NCI-H748 treated with DMSO at 0.1 percent for 48 hours (cell line): ENCODE results near the gene TCF25.
"Not testable (repeated sequence)": the region's sequence is repeated elsewhere in the genome, so short reads cannot be mapped to it uniquely, and the experiment has no call there.

Source experiments
- DNase-seq: peaks from one replicate; lab custom pipeline; 2025; lab: John Stamatoyannopoulos, UW

Gene TCF25

DNA sequence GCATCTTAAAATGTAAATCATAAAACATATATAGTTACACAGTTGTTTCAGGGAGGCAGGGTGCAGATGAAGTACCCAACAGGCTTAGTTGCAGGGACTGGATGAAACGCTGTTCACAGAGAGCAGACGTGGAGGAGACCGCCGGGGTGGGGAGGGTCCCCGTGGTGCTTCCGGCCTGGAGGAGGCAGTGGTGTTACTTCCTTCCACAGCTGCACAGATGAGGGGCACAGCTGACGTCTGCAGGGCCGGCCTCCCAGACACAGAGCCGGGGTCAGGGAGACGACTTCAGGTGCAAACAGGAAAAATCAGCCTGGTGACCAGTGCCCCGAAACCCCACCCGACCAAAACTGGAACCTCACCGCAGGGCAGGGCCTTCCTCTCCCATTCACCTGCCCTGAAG is 28.0 kb upstream of the TCF25 start:
- no peak for DNase-seq

DNA sequence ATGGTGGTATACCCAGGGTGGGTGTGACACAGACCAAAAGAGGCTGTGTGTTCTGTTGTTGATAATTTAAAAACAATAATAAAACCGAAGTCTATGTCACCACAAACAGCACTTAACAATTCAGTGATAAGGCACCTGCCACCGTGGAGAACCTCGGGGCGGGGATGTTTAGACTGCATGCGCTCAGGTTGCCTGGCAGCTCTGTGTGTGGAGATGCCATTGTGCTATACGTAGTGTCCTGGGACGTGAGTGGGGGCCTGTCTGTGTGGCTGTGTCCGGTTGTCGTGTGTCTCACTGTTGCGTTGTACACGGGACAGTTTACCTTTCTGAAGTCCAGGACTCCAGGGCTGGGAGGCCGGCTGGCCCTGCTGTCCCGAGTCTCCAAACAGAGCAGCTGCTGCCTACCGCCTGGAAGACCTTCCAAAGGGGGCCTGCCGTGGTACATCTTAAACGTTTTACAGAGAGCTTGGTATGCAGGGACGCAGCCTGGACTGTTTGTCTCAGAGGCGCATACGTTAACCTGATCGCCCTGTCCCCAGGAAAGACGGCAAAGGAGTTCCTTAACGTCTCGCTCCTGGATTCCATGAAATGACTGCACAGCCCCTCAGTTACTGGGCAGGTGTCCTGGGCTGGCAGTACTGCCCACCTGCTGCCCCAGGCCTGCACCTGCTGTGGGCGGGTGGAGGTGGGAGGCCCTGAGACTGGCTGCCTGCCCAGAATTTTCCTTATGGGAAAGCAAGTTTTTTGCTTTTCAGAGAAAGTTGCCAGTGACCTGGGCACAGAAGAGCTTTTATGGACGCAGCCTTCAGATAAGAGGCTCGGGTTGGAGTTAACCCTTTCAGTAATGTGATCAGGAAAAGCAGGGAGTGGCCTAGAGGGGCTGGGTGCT is 26.1 kb upstream of the TCF25 start:
- no peak for DNase-seq

DNA sequence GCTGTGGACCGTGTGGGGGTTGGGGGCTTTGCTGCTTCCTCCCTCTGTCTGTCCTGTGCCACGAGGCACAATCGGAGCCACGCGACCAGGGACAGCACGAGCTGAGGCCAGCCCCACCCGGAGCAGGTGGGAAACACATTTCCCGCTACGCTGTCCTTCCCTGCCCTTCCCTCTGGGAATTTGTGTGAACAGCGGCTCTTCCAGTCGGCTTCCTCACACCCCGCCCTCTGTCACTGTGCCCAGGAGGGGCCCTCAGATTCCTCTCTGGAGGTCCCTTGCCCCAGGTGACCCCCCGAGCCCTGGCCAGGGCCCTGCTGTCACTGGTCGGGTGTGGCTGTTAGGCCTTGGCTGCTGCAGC is 25.5 kb upstream of the TCF25 start:
- DNase-seq, result no peak

DNA sequence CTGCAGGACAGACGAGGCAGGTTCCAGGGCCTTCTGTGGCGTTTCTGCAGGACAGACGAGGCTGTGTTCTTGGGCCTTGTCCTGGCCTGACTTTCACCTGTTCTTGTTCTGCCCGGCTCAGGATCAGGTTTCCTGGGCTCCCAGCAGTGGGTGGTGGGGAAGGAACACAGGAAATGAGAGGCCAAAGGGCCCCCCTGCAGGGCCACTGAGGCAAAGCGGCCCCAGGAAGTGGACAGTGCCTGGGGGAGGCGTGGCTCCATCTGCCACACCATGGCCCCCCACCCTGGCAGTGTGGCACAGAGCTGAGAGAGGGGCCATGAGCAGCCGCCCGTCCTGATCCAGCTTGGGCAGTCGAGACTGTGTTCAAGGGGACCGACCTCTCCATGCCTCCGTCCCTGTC is 24.4 kb upstream of the TCF25 start:
- no peak for DNase-seq

DNA sequence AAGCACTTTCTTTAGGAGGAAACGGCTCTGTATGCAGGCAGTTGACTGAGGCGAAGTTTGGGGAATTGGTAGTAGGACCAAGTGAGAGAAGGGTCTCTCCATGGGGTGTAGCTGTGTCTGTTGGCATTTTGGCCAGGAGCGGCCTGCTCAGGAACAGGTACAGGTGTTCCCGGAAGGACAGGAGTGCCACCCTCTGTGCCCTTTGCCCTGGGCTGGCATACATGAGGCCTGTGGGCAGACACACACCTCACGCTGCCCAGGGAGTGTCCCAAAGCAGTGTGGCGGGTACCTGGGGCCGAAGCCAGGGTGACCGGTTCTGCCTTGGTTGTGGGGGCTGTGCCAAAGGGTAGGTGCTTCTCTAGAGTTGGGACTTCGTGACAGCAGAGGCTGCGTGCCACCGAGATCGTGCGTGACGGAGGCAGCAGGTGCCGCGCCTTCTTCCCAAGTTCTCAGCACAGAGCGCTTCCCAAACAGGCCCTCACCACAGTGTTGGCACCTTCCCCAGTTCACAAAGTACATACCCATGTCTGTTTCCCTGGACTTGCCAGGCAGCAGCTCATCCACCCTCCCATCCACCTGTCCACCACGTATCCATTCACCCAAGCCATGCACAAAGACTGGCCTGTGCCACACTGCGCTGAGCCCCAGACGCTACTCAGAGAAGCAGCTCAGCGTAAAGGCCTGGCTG is 19.9 kb upstream of the TCF25 start:
- DNase-seq, result no peak

DNA sequence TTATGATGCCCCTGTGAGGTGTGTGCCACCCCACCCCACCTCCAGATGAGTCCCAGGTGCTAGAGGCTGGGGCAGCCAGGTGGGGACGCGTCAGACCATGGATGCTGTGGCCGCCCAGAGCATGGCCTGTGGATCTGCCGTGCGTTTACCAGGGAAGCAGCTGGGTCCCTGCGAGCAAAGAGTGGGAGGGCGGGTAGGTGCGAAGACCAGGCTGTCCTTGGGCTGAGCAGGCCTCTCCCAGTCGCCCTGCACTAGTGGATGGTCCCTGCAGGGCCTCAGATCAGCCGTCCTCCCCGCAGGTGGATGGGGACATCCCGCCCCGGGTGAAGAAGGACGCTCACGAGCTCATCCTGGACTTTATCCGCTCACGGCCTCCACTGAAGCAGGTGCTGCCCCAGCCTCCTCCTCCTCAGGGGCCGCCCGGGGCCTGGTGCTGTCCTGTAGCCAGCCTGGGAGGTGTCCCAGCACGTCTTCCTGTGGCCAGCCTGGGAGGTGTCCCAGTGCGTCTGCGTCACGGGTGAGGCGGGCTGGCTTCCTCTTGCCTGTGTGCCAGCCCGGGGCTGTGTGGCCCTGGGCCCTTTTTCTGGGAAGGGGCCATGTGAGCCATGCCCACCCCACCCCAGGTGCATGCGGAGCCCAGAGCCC is 18.0 kb upstream of the TCF25 start:
- no peak for DNase-seq

DNA sequence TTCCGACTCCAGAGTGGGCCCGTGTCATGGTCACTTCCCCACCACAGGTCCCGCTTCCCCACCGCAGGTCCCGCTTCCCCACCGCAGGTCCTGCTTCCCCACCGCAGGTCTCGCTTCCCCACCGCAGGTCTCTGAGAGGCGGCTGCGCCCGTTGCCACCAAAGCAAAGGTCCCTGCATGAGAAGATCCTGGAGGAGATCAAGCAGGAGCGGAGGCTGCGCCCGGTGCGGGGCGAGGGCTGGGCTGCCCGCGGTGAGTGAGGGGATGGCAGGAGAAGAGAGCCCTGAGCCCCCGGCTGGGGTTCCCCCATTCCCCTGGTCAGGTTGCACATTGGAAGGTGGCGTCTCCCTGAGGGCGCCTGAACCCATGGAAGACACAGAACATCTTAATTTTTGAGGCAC is 17.4 kb upstream of the TCF25 start:
- DNase-seq, result no peak

DNA sequence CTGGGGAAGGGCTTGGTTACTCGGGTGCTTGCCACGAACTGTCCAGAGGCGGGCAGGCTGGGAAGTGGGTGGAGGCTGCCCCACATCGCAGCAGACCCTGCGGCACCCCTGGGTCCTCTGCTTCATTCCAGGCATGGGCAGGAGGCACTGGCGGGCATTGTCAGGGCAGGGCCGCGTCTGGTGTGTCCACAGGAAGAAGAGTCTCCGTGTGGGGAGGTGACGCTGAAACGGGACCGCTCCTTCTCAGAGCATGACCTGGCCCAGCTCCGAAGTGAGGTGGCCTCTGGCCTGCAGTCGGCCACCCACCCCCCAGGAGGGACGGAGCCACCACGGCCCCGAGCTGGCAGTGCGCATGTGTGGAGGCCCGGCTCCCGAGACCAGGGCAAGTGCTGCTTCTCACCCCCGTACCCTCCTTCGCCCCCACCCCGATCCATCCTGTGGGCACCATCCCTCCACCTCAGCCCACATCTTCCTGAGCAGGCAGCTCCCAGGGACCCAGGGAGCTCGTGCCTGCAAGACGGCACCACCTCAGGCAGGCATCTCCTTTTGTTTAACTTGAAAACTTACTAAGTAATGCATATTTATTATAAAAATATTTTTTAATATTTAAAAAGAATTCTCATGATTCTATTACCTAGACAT is 14.3 kb upstream of the TCF25 start:
- no peak for DNase-seq

DNA sequence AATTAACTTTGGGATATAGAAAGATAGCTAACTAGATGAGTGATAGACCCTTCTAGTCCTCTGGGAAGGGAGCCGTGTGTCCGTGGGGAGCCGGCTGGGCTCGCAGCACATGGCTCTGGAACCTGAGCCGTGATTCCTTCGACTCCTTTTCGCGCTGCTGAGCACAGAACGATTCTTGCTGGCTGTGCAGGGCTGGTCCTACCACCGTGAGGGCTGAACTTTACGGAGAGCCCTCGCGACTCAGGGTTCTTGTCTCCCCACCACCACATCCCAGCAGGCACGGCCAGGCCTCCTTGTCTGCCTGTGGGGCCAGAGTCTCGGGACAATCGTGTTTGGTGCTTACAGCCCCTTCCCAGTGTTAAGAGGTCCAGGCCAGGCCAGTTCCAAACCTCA is 13.8 kb upstream of the TCF25 start:
- DNase-seq, result no peak

DNA sequence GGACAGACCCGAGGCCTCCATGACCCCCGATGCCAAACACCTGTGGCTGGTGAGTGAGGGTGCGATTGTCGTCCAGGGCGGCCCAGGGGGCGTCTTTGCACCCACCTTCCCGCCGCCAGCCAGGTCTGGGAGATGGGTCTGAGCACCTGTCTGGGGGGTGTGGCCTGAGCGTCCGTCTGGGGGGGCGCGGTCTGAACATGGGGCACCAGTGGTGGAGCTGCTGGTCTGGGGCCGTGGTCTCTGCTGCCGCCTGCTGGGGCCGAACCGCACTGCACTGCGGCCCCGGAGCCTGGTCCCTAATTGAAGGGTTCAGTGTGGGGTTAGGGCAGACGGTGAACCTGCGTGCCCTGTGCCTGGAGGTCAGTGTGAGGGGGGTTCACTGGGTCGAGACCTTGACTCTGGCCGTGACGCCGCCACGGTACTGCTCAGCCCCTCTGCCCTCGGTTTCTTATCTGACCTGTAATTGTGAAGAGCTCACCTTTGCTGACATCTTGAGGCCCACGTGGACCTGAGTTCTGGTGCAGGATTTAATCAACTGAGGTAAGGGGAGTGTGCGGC is 12.6 kb upstream of the TCF25 start:
- DNase-seq, result peak; percentile 6

DNA sequence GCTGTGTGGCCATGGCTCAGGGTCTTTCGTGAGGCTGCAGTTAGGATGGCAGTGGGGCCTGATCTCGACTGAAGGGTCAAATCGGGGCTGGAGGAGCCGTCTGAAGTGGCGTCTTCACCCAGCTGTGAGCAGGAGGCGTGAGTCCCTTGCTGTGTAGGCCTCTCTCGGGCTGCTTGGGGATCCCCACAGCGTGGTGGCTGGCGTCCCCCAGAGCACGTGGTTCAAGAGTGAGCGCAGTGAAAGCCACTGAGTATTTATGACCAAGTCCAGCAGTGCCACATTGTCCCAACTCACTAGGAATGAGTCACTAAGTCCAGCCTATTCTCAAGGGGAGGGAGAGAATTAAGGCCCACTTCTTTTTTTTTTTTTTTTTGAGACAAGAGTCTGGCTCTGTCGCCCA is 11.7 kb upstream of the TCF25 start:
- no peak for DNase-seq

DNA sequence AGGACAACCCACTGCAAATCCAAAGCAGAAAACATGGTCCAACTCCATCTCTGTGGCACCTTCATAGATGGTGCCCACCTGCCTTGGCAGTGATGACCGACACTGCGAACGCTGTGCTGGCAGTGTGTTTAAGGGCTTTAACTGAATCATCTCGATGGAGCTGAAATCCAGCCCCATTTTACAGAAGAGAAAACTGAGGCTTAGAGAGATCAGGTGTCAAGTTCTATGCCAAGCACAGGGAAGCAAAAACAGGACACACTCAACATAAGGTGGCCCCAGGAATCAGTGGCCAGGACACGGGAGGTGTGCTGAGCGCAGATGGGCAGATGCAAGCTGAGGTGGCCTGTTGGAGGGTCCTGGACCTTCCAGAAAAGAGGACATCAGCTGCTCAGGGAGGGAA is 10.7 kb upstream of the TCF25 start:
- no peak for DNase-seq

DNA sequence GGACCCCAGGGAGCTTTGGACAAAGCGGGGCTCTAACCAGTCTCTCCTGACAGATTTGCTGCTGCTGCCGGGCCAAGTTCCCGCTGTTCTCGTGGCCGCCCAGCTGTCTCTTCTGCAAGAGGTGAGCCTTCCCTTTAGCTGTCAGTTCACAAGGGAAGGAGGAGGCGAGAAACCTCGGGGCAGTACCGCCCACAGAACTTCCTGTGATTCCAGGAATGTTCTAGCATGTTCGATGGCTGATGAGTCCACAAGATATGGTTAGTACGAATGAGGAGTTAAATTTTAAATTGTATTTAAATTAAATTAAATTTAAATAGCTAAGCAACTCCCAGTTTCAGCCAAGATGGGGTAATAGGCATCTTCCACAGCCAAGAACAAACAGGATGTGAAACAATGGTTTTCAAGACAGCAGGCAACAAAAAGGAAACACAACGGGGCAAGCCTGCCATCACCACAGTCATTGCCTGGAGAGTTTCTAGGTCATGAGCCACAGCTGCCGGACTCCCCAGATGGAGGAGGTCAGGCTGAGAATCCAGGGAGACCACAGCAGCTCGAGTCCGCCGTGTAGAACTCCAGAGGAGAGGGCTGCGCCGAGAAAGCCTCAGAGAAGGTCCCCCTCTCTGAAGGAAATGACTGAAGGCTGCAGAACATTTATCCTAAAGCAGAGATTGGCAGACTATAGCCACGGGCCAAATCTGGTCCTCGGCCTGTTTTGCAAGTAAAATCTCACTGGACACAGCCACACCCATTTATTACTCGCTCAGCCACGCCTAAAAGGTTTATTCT is 9.5 kb upstream of the TCF25 start:
- no peak for DNase-seq

DNA sequence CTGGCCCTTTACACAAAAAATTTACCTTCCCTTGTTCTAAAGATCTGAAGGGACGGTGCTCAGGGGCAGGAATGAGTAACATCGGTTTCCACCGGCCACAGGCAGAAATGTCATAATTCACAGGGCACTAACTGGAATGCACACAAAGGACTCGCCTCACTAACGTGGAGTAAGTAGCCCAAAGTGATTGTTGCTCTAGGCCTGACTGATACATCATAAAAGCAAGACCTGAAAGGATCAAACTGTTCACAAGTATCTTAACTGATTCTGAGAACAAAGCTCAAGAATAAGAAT is 8.9 kb upstream of the TCF25 start:
- no peak for DNase-seq

DNA sequence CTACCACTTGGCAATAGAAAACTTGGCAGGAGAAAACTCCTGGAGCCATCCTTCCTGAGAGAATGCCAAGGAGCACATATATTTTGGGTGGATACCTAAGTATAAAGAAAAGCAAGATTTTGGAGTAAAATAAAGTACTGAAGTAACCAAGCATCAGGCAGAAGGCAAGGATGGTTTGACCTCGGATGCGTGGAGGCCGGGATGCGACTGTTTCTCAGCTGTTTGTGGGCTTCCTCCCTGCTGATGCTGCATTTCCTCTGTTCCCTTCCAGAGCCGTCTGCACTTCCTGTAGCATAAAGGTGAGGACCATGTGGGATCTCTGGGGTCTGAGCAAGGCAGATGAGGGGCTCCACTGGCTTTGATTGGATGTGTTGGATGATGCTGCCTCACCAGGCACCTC is 5.5 kb upstream of the TCF25 start:
- no peak for DNase-seq

DNA sequence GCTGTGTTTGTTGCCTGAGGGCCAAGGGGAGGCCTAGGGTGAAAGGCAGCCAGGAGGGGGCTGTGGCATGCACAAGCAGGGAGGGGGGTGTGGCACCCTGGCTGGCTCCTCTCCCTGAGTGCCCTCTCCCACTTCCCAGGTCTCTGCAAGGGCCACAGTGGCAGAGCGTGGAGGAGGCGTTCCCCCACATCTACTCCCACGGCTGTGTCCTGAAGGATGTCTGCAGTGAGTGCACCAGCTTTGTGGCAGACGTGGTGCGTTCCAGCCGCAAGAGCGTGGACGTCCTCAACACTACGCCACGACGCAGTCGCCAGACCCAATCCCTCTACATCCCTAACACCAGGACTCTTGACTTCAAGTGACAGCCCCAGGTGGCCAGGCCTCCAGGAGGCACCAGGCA is 3.5 kb upstream of the TCF25 start:
- DNase-seq, result no peak

DNA sequence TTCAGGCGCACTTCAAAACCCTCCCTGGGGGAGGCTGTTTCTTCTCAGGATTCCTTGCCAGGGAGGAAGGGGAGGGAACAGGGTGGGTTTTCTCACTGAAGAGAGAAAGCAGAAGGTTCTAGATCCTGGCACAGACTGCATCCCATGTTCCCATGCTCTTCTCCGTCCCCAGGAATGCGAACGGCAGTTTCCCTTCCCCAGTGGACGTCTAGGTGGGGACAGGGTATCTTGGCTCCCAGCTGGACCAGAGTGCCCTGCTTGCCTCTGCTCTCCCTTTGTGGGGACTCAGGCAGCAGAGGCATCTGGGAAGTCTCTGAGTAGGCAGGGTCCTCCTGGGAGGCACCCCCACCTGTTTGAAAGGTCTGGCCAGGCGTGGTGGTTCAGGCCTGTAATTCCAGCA is 3.0 kb upstream of the TCF25 start:
- no peak for DNase-seq

DNA sequence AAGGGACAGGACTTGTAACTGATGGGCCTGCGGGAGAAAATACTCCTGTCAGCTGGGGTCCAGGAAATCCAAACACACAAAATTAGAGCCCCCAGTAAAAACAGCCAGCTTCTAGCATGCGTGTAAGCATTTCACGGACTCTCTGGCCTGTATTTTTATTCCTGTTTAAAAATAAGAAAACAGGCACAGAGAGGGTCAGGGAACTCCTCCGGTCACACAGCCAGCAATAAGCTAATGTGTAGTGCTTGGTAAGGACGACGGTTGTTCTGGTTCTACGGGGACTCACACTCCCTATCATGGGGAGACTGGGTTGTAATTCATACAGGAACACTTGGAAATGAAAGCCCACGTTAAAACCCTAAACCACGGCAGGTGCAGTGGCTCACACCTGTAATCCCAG is 1.5 kb upstream of the TCF25 start:
- DNase-seq, result no peak

DNA sequence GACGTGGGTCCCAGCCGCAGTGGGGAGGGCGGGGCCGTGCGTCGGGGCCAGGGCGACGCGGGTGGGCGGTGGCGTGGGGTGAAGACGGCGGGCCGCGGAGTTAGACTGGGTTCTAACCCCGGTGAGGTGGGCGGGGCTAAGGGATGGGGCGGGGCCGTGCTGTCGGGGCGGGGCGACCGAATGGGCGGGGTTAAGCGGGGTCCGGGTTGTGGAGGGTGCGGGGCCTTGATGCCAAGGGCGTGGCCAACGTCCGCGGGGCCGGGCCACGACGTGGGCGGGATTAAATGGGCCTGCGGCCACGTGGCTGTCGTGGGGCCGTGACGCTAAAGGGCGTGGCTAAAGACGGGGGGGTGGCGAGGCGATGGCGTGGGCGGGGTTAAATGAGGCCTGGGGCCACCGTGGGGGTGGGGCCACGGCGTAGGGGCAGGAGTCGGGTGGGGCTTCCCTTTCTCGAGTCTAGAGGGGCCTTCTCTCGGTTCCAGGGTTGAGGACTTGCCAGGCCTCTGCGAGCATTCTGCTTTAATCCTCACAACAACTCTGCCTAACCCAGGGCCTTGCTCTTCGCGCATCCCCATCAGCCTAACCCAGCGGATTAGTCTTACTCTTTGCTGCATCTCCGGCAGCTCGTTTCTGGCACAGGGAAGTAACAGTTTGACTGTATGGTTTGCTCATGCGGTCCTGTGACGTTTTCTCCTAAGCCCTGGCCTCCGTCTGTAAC is 739 bp downstream of the TCF25 start:
- peak; percentile 59 for DNase-seq

DNA sequence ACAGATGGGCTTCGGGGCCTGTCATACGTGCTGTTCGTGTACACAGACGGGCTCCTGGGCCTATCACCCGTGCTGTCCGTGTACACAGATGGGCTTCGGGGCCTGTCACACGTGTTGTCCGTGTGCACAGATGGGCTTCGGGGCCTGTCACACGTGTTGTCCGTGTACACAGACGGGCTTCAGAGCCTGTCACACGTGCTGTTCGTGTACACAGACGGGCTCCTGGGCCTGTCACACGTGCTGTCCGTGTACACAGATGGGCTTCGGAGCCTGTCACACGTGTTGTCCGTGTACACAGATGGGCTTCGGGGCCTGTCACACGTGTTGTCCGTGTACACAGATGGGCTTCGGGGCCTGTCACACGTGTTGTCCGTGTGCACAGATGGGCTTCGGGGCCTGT is 5.7 kb downstream of the TCF25 start:
- not testable (repeated sequence) for DNase-seq
